HFFc6 (cell line): ENCODE measurements around the gene STX5. TPM values are rescaled to one million over a fixed set of nuclear protein-coding genes. Genes with fewer than 3 reads are reported as not detected.

Experiments used
- DNase-seq: peaks from one replicate; pipeline ENCODE4 v3.0.0-alpha.2; 2018
- H3K27ac Mint-ChIP-seq: 2 replicates; pipeline ENCODE4 v1.8.0; 2020; ENCODE audit warnings: mild to moderate bottlenecking, mixed read lengths
- H3K27me3 Mint-ChIP-seq: 2 replicates; pipeline ENCODE4 v1.8.0; 2021; ENCODE audit warnings: mild to moderate bottlenecking, moderate library complexity, mixed read lengths; ENCODE audit not compliant: insufficient read depth
- H3K36me3 Mint-ChIP-seq: 2 replicates; pipeline ENCODE4 v1.8.0; 2021; ENCODE audit warnings: low read depth, mixed read lengths
- H3K4me1 Mint-ChIP-seq: 2 replicates; pipeline ENCODE4 v1.8.0; 2020; ENCODE audit warnings: low read depth, mixed read lengths
- H3K4me3 Mint-ChIP-seq: 2 replicates; pipeline ENCODE4 v1.8.0; 2020; ENCODE audit warnings: mild to moderate bottlenecking, moderate library complexity, mixed read lengths
- H3K9me3 Mint-ChIP-seq: 2 replicates; pipeline ENCODE4 v1.8.0; 2020; ENCODE audit warnings: mild to moderate bottlenecking, mixed read lengths
- total RNA-seq, 6 experiments: library from RNA; stranded (reverse); fragmentation: NEBNext Ultra II Directional; extraction: Animal tissue kit (Norgen Biotek cat#: 25700); gene quantifications; 2 replicates in 1 of 6; 3 replicates in 5 of 6; pipeline ENCODE4 v1.2.3, GENCODE V29; 2021
- TF ChIP-seq, protein P1 (sequence below): fragments of 200-600 bp; sonication (generic); IDR thresholded peaks from 2 replicates; pipeline ENCODE4 v1.5.0; 2021; ENCODE audit warnings: antibody characterized with exemption, mild to moderate bottlenecking

Gene STX5
- total RNA-seq, 6 experiments from 2014 or later: 41.4 to 54.6 (median 47.8) TPM

DNA sequence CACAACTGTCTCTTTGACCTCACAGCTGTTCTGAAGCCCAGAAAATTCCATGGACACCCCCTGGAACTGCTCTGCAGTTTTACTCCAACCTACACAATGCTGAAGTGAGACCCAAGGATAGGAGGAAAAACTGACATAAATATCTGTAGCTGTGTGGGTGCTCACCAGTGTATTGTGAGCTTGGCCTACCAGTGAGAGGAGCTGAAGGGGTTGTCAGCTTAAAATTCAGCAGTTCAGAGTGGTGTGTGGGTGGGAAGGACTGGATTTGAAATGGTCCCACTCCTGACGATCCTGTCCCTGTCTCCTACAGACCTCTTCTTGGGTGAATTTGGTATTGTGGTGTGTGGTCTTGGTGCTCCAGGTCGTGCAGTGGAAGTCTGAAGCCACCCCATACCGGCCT is 42.3 kb downstream of the STX5 start:
- peaks cover 4% of the 10 kb centered on the region; the same call in 1 of the 2 replicates for H3K27me3 Mint-ChIP-seq

DNA sequence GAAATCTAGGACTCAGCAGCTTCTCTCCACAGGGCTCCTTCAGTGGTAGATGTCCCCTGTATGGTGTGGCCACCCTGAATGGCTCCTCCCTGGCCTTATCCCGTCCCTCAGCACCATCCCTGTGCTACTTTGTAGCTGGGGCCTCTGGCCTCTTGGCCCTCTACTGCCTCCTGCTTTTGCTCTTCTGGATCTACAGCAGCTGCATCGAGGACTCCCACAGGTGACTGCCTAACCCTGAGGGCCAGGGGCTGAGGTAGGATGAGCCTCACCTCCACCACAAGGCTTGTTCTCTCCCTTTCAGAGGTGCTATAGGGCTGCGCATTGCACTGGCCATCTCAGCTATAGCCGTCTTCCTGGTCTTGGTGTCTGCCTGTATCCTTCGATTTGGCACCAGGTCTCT is 42.9 kb downstream of the STX5 start:
- H3K9me3 Mint-ChIP-seq: no peaks in the 10 kb centered on the region
- DNase-seq: no peak
- H3K27me3 Mint-ChIP-seq: peaks cover 4% of the 10 kb centered on the region; the same call in 1 of the 2 replicates
- H3K4me1 Mint-ChIP-seq: peaks cover 54% of the 10 kb centered on the region
- peak overlapping the region; percentile 95 for H3K27ac Mint-ChIP-seq
- TF ChIP-seq, protein P1, sequence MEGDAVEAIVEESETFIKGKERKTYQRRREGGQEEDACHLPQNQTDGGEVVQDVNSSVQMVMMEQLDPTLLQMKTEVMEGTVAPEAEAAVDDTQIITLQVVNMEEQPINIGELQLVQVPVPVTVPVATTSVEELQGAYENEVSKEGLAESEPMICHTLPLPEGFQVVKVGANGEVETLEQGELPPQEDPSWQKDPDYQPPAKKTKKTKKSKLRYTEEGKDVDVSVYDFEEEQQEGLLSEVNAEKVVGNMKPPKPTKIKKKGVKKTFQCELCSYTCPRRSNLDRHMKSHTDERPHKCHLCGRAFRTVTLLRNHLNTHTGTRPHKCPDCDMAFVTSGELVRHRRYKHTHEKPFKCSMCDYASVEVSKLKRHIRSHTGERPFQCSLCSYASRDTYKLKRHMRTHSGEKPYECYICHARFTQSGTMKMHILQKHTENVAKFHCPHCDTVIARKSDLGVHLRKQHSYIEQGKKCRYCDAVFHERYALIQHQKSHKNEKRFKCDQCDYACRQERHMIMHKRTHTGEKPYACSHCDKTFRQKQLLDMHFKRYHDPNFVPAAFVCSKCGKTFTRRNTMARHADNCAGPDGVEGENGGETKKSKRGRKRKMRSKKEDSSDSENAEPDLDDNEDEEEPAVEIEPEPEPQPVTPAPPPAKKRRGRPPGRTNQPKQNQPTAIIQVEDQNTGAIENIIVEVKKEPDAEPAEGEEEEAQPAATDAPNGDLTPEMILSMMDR: no peak
- H3K36me3 Mint-ChIP-seq: peaks cover 22% of the 10 kb centered on the region
- peak overlapping the region; percentile 94; the same call in 1 of the 2 replicates for H3K4me3 Mint-ChIP-seq

More for the DNA sequence above, 42.3 kb downstream of the STX5 start:
- no peak for DNase-seq
- Mint-ChIP-seq H3K4me3 (peak overlapping the region; percentile 94), H3K4me1 (peaks cover 60% of the 10 kb centered on the region), H3K27ac (peak overlapping the region; percentile 95), H3K9me3 (no peaks in the 10 kb centered on the region), H3K36me3 (peaks cover 28% of the 10 kb centered on the region)
- TF ChIP-seq, protein P1: no peak

DNA sequence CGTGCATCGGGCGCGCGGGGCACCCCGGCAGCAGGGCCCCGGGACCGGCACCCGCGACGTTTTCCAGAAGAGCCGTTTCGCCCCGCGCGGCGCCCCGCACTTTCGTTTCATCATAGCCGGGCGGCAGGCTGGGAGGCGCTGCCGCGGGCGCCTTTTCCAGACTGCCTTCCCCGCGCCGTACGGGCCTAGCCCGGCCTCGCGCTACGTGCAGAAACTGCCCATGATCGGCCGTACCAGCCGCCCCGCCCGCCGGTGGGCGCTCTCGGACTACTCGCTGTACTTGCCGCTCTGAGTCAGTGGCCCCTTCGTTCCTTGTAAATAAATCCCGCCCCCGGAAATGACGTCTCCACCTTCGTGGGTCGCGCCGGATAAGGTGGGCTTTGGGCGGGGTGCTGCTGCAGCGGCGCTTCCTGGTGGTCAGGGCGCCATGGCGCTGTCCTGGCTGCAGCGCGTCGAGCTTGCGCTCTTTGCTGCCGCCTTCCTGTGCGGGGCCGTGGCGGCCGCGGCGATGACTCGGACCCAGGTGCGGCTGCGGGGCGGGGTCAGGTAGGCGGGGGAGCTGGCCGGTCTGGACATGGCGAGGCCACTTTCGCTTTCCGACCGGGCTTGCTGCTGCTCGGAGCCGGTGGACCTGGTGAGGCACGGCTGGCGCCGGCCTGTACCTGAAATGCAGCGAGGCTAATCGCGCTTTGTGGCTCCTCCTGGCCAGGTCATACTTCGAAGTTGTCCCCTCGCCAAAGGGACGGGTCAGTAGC is 44.7 kb downstream of the STX5 start, which contains the start of gene TMEM179B:
Gene TMEM179B, plus strand, starts transcription at position 398 of the 755 bp plus-strand sequence. Its CDS starts 30 bp downstream, at position 428.
- no peaks in the 10 kb centered on the region for H3K9me3 Mint-ChIP-seq
- peak; percentile 97 for DNase-seq
- TF ChIP-seq, protein P1: no peak; the same call in 1 of the 2 replicates
- H3K27ac Mint-ChIP-seq: peak within 1 kb of the TSS; percentile 95
- H3K4me1 Mint-ChIP-seq: peaks cover 47% of the 10 kb centered on the region
- H3K27me3 Mint-ChIP-seq: peaks cover 4% of the 10 kb centered on the region; the same call in 1 of the 2 replicates
- peaks cover 16% of the 10 kb centered on the region for H3K36me3 Mint-ChIP-seq
- H3K4me3 Mint-ChIP-seq: peak within 1 kb of the TSS; percentile 94

DNA sequence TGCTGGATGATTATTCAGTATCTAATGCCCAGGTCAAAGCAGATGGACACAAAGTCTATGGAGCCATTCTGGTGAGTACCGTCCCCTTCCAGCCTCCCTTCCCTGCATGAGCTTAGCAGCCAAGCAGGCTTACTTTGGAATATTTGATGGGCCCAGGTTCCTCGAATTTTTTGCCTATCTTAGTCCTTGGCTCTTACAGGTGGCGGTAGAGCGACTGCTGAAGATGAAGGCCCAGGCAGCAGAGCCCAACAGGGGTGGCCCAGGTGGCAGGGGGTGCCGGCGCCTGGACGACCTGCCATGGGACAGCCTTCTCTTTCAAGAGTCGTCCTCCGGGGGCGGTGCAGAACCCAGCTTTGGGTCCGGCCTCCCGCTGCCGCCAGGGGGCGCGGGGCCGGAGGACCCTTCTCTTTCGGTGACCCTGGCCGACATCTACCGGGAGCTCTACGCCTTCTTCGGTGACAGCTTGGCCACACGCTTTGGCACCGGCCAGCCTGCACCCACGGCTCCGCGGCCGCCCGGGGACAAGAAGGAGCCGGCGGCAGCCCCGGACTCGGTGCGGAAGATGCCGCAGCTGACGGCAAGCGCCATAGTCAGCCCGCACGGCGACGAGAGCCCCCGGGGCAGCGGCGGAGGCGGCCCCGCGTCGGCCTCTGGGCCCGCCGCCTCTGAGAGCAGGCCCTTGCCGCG is 45.4 kb downstream of the STX5 start:
- Mint-ChIP-seq H3K4me1 (peaks cover 44% of the 10 kb centered on the region), H3K36me3 (peaks cover 13% of the 10 kb centered on the region), H3K9me3 (no peaks in the 10 kb centered on the region), H3K27ac (peak overlapping the region; percentile 74), H3K4me3 (peak overlapping the region; percentile 87), H3K27me3 (peaks cover 4% of the 10 kb centered on the region)
- TF ChIP-seq, protein P1: peak; percentile 94
- peak; percentile 65 for DNase-seq

DNA sequence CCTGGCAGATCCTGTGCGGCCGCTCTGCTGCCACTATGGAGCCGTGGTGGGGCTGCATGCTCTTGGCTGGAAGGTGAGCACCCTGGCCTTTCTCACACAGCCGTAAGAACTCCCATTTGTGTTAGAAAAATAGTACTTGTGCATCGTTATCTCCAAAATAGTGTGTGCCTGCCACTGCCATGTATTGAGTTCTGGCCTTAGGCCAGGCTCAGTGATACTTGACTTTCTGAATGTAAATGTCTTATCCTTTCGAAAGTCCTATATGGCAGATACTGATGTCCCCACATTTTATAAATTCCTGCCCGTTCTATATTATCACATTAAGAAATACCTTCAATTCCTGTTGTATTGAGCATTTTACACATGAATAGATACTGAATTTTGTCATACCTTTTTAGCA is 49.1 kb downstream of the STX5 start:
- no peak for DNase-seq
- Mint-ChIP-seq H3K4me1 (peaks cover 12% of the 10 kb centered on the region), H3K27me3 (peaks cover 3% of the 10 kb centered on the region), H3K9me3 (no peaks in the 10 kb centered on the region), H3K4me3 (no peak overlapping the region), H3K36me3 (no peaks in the 10 kb centered on the region), H3K27ac (no peak overlapping the region)
- TF ChIP-seq, protein P1: no peak
